Kidney (tissue), 14 donors: Measurements from ENCODE around the gene TMCC1. TPM values are rescaled to one million over a fixed set of nuclear protein-coding genes. Genes with fewer than 3 reads are reported as not detected.

ENCODE experiments used
- DNase-seq, 5 donors: peaks; one replicate each; pipeline ENCODE4 v3.0.0-alpha.2; 2013 to 2020
- FAIRE-seq: peaks from 2 replicates; lab custom pipeline; 2012; peaks lifted over from hg19 to GRCh38; lab: Jason Lieb, UNC
- H3K27ac ChIP-seq, 2 donors: one replicate each; pipeline ENCODE4 v1.7.0; 2013; ENCODE audit warnings: low read depth in 2 of 2, low read length in 2 of 2, inconsistent platforms in 1 of 2
- H3K27me3 ChIP-seq: one replicate; pipeline ENCODE4 v1.7.1; 2013; ENCODE audit warnings: low read length, inconsistent platforms; ENCODE audit not compliant: control insufficient read depth, insufficient read depth
- H3K36me3 ChIP-seq, 3 donors: one replicate each; pipeline versions ENCODE4 v1.7.0 to v1.7.1; 2013; ENCODE audit warnings: low read length in 3 of 3, control low read depth in 1 of 3, inconsistent platforms in 1 of 3; ENCODE audit not compliant: insufficient read depth in 3 of 3, control insufficient read depth in 2 of 3
- H3K4me1 ChIP-seq, 3 donors: one replicate each; pipeline versions ENCODE4 v1.7.0 to v1.7.1; 2013; ENCODE audit warnings: low read length in 3 of 3, inconsistent platforms in 1 of 3, low read depth in 1 of 3; ENCODE audit not compliant: control insufficient read depth in 2 of 3, insufficient read depth in 2 of 3
- H3K4me3 ChIP-seq, 3 donors: one replicate each; pipeline versions ENCODE4 v1.7.0 to v1.8.1; 2013; ENCODE audit warnings: low read length in 3 of 3, control low read depth in 1 of 3, inconsistent platforms in 1 of 3
- H3K9ac ChIP-seq, 3 donors: one replicate each; pipeline versions ENCODE4 v1.7.0 to v1.7.1; 2013; ENCODE audit warnings: low read length in 3 of 3, control low read depth in 1 of 3, inconsistent platforms in 1 of 3
- H3K9me3 ChIP-seq, 3 donors: one replicate each; pipeline versions ENCODE4 v1.7.0 to v1.7.1; 2013; ENCODE audit warnings: low read length in 3 of 3, control low read depth in 1 of 3, inconsistent platforms in 1 of 3; ENCODE audit not compliant: control insufficient read depth in 2 of 3, insufficient read depth in 1 of 3
- intact Hi-C: fragments of 100-400 bp; cut with DNase I; formaldehyde crosslinking; loops from one replicate; pipeline ENCODE4 v1.11.1; 2022
- polyA plus RNA-seq: library from polyadenylated mRNA; stranded (reverse); fragments of 350-450 nt; fragmentation: Illumina TruSeq; extraction: RNeasy Lipid Tissue Mini Kit (QIAGEN cat#74804); gene quantifications from one replicate; pipeline ENCODE4 v1.2.3, GENCODE V29; 2014; ENCODE audit warnings: low read depth, low replicate concordance; ENCODE audit not compliant: insufficient read depth
- total RNA-seq: library from RNA; stranded (reverse); fragmentation: NEBNext Ultra II Directional; extraction: Animal tissue kit (Norgen Biotek cat#: 25700); gene quantifications from one replicate; pipeline ENCODE4 v1.2.1, GENCODE V29; 2021
- TF ChIP-seq, protein P1 (sequence below): IDR thresholded peaks from 3 replicates; pipeline ENCODE4 v1.5.1; 2012; ENCODE audit warnings: mild to moderate bottlenecking, moderate library complexity, borderline replicate concordance; ENCODE audit not compliant: insufficient read depth; ENCODE audit errors: extremely low read depth
- donor health status: control.
- donor health status: control.
- donor health status: control.
- donor health status: control.
- donor health status: control.
- donor health status: DM: yes; HTN: yes; CAD: no.
- donor health status: Normal renal cell carcinoma (clear cell type).

Gene TMCC1
- total and polyA plus RNA-seq, 2 donors from 2014 or later, result 8.4 to 42.4 TPM

DNA sequence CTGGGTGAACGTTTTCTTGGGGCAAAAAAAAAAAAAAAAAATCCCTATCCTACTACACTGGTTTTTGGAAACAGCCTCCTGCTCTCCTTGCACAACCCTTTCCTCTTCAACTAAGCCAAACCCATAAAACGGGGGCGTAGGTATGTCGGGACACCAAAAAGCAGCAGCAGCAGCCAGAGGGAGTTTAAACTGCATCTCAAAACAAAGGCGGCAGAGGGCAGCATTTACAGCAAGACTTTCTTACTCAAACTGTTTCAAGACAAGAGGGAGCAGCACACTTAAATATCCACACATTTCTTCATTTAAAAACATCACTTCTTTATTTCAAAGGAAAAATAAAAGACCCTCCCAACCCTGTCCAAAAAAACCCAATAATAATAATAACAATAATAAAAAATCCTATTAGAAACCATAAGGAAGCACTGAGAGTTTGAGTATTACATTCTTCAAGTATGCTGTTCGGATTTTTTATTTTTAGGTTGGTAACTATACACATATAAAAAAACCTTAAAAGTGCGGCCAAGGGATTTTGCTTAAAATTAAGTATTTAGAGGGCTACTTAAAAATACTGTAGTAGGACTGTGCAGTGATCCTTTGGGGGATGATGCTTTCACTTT, 243.1 kb downstream of the TMCC1 start:
- intact Hi-C loops, result loop anchor here (10.0 kb wide), 1 partner anchor 174 kb away; no protein-coding TSS in a partner anchor
- peak; percentile 3 for FAIRE-seq

DNA sequence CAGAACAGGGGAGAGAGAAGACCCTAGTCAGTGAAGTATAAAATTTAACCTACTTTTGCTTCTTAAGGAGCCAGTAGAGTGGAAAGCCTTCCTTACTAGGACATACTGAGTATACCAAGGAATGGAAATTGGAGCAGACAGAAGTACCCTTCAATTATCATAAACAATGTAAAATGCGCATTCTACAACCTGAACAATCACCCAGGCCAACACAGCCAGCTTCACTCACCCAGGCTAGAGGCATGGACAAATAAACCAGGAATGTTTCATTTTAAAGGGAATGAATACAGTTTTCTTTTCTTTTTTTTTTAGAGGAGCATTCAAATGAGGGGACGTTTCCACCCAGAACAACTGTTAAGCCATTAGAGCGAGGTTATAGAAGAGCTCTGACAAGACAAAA, 245.1 kb downstream of the TMCC1 start:
- DNase-seq (no peak), FAIRE-seq (no peak)
- Histone ChIP-seq H3K27me3 (no peaks in the 10 kb centered on the region), H3K36me3 (peaks cover 0 to 4% (median 2%) of the 10 kb centered on the region in 3 donors), H3K4me1 (peaks cover 0 to 3% (median 0%) of the 10 kb centered on the region in 3 donors), H3K27ac (no peak overlapping the region), H3K9ac (no peak overlapping the region), H3K9me3 (no peaks in the 10 kb centered on the region), H3K4me3 (no peak overlapping the region)
- TF ChIP-seq, protein P1, sequence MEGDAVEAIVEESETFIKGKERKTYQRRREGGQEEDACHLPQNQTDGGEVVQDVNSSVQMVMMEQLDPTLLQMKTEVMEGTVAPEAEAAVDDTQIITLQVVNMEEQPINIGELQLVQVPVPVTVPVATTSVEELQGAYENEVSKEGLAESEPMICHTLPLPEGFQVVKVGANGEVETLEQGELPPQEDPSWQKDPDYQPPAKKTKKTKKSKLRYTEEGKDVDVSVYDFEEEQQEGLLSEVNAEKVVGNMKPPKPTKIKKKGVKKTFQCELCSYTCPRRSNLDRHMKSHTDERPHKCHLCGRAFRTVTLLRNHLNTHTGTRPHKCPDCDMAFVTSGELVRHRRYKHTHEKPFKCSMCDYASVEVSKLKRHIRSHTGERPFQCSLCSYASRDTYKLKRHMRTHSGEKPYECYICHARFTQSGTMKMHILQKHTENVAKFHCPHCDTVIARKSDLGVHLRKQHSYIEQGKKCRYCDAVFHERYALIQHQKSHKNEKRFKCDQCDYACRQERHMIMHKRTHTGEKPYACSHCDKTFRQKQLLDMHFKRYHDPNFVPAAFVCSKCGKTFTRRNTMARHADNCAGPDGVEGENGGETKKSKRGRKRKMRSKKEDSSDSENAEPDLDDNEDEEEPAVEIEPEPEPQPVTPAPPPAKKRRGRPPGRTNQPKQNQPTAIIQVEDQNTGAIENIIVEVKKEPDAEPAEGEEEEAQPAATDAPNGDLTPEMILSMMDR, result no peak
- intact Hi-C loops, result no loop called here

More for the DNA sequence above, 243.1 kb downstream of the TMCC1 start:
- Histone ChIP-seq H3K4me1 (peaks cover 0 to 3% (median 0%) of the 10 kb centered on the region in 3 donors), H3K9ac (no peak overlapping the region), H3K9me3 (no peaks in the 10 kb centered on the region), H3K36me3 (peaks cover 0 to 8% (median 6%) of the 10 kb centered on the region in 3 donors), H3K27me3 (no peaks in the 10 kb centered on the region), H3K4me3 (no peak overlapping the region), H3K27ac (no peak overlapping the region)
- DNase-seq, result peak in 3 of 5 donors; percentile 77 to 85 (median 80)
- TF ChIP-seq, protein P1, result peak; percentile 82

DNA sequence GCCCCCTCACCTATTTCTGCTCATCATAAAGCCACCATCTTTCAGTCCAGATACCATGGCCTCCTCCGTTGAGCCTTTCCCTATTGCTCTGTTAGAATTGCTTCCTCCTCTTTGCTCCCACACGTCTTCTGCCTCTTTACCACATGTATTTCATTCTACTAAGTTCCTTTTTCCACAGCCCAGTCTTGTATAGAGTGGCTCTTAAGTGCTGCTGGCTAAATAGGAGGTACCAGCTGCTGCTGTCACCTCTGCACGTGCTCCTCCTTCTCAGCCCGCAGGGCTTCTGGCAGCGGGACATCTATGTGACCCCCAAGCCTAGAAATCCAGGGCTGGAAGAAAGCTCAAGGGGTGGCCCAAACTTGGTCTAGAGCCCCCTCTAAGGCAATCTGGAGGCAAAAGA, 248.2 kb downstream of the TMCC1 start:
- Histone ChIP-seq H3K27ac (no peak overlapping the region), H3K9me3 (no peaks in the 10 kb centered on the region), H3K27me3 (no peaks in the 10 kb centered on the region), H3K4me3 (no peak overlapping the region), H3K36me3 (no peaks in the 10 kb centered on the region), H3K9ac (no peak overlapping the region), H3K4me1 (peaks cover 0 to 4% (median 0%) of the 10 kb centered on the region in 3 donors)
- FAIRE-seq (no peak), DNase-seq (no peak)
- TF ChIP-seq, protein P1, result no peak
- intact Hi-C loops, result no loop called here
